IPS-20b (cell line): ENCODE data around the gene RANBP1.

Experiments
- H3K27ac ChIP-seq: one replicate; pipeline ENCODE4 v1.5.1; 2013; ENCODE audit warnings: low read length
- H3K27me3 ChIP-seq: 2 replicates; pipeline ENCODE4 v1.6.1; 2013; ENCODE audit warnings: mild to moderate bottlenecking, low read length, inconsistent platforms; ENCODE audit not compliant: insufficient read depth
- H3K36me3 ChIP-seq: 2 replicates; pipeline ENCODE4 v1.6.1; 2013; ENCODE audit warnings: low read depth, mild to moderate bottlenecking, inconsistent platforms, low read length, moderate library complexity; ENCODE audit not compliant: insufficient read depth
- H3K4me1 ChIP-seq: 2 replicates; pipeline ENCODE4 v1.6.1; 2013; ENCODE audit warnings: mild to moderate bottlenecking, control low read depth, inconsistent platforms, low read length, moderate library complexity; ENCODE audit not compliant: insufficient read depth
- H3K4me3 ChIP-seq: 2 replicates; pipeline ENCODE4 v1.5.1; 2013; ENCODE audit warnings: mild to moderate bottlenecking, low read length, inconsistent platforms
- H3K9ac ChIP-seq: 2 replicates; pipeline ENCODE4 v1.6.1; 2013; ENCODE audit warnings: low read depth, mild to moderate bottlenecking, inconsistent platforms, low read length, moderate library complexity
- H3K9me3 ChIP-seq: 2 replicates; pipeline ENCODE4 v1.6.1; 2013; ENCODE audit warnings: mild to moderate bottlenecking, low read depth, low read length, inconsistent platforms; ENCODE audit not compliant: insufficient read depth

RANBP1 gene

DNA sequence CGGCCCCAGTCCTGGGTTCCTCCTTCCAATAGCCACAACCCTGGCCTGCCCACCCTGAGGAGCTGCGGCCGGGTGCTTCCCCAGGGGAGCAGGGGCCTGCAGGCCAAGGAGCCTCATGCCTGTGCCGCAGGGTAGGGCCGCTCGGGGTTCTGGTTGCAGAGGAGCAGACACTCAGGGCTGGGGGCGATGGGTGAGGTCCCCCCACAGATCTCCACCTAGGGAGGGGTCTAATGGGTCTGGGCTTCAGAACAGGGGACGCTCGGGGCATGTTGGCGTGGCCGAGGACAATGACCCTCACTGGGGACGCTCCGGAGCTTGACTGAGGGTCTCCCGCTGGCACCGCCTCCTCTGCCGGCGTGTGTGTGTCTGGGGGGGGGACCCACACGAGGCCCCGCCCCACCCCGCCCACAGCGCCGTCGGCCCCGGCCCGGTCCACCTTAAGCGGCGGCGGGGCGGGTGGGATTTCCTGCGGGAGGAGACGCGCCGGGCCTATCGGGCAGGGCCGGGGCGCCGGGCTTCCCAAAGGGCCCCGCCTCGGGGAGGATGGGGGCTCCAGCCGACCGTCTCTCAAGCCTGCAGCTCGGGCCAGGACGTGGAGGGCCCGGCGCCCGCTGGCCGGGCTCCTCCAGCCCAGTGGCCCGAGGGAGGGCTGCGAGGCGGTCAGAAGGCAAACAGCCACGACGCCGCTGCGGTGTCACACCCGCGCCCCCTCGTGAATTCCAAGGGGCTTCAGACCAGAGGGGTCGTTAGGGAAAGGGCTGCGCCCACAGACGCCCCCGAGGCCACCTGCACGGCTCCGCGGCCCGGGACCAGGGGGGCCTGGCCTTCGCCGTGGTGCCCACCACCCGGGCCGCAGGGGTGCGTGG, 15.1 kb downstream of the RANBP1 start:
- Histone ChIP-seq H3K9ac (peak overlapping the region; percentile 58; the same call in 1 of the 2 replicates), H3K9me3 (no peaks in the 10 kb centered on the region), H3K27me3 (no peaks in the 10 kb centered on the region; the same call in 1 of the 2 replicates), H3K4me3 (peak overlapping the region; percentile 66; the same call in 1 of the 2 replicates), H3K4me1 (no peaks in the 10 kb centered on the region), H3K36me3 (peaks cover 25% of the 10 kb centered on the region), H3K27ac (no peak overlapping the region)

DNA sequence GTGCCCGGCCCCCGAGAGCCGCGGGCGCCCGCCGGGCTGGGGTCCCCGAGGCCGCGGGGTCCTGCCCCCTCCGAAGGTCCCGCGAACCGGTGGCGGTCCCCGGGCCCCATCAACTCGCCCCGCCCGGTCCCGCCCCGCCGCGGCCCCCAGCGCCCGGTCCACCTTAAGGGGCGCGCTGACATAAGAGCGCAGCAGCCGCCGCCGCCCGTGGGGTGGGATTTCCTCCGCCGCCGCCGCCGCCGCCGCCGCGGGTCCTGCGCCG, 15.6 kb downstream of the RANBP1 start, which contains the start of gene ZDHHC8:
TSS of gene ZDHHC8 (plus strand) at position 208 of the 262 bp plus-strand sequence. CDS start 144 bp downstream, outside the sequence.
- Histone ChIP-seq H3K9me3 (no peaks in the 10 kb centered on the region), H3K36me3 (peaks cover 20% of the 10 kb centered on the region), H3K27me3 (no peaks in the 10 kb centered on the region; the same call in 1 of the 2 replicates), H3K27ac (no peak within 1 kb of the TSS), H3K4me1 (no peaks in the 10 kb centered on the region), H3K9ac (peak within 1 kb of the TSS; percentile 58; the same call in 1 of the 2 replicates), H3K4me3 (peak within 1 kb of the TSS; percentile 67)

DNA sequence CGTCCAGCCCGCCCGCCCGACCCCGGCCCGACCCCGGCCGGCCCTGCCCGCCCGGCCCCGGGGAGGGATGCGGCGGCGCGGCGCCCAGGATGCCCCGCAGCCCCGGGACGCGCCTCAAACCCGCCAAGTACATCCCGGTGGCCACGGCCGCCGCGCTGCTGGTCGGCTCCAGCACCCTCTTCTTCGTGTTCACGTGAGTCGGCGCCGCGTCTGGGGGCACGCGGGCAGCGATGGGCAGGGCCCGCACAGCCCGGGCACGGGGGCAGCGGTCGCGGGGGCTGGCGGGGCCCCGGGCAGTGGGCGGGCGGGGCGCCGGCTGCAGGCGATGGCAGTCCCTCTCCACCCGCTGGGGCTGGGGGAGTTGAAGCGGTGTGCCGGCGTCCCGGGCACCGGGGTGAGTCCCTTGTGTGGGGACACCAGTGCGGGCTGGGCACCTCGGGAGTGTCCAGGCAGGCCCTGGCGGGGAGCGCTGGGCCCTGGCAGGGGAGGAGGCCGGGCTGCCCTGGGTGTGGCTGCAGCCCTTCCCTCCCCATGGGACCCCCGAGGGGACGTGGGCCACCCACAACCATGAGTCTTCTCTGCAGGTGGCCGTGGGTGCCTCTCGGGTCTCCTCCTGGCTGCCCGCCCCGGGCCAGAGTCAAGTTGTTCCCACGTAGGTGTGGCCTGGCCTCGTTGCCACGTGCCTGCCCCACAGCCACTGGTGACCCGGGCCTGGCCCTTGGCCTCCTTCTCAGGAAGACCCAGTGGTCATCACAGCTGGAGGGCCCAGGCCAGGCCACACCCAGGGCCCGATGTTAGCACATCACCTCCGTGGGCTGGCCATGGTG, 16.2 kb downstream of the RANBP1 start:
- H3K9ac ChIP-seq = peak overlapping the region; percentile 41; the same call in 1 of the 2 replicates

GRCh38 chr22:20132686-20133246, 16.9 kb downstream of the RANBP1 start:
- Histone ChIP-seq H3K9ac (peak overlapping the region; percentile 41; the same call in 1 of the 2 replicates), H3K4me3 (peak overlapping the region; percentile 67), H3K9me3 (no peaks in the 10 kb centered on the region), H3K4me1 (no peaks in the 10 kb centered on the region), H3K27me3 (no peaks in the 10 kb centered on the region; the same call in 1 of the 2 replicates), H3K27ac (no peak overlapping the region), H3K36me3 (peaks cover 7% of the 10 kb centered on the region; the same call in 1 of the 2 replicates)

More for the DNA sequence above, 16.2 kb downstream of the RANBP1 start:
- Histone ChIP-seq H3K27me3 (no peaks in the 10 kb centered on the region; the same call in 1 of the 2 replicates), H3K9me3 (no peaks in the 10 kb centered on the region), H3K36me3 (peaks cover 14% of the 10 kb centered on the region), H3K4me1 (no peaks in the 10 kb centered on the region), H3K27ac (no peak overlapping the region), H3K4me3 (peak overlapping the region; percentile 67)

DNA sequence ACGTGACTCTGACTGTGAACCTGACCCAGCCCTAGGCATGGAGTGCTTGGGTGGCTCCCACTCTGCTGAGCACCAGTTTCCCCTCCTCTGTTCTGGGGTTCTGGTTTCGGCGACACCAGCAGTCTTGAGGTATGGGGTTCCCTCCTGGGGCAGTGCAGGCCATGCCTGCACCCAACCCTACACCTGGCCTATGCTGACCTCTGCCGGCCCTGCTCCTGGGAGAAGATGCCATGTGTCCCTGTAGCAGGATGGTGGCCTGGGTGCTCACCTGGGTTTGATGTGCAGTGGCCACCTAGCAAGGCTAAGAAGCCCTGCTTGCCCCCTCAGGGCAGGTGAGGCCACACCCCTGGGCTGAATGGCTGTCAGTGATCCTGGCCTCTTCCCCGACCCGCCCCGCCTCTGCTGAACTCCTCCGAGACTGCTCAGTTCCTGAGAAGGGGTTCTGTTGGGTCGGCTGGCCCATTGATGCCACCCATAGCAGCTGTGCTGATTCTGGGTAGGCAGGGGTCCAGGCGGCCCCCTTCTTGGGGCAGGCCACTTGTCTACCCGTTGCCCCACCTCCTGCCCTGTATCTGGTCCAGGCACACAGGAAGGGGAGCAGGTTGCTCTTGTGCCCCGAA, 18.1 kb downstream of the RANBP1 start:
- no peaks in the 10 kb centered on the region; the same call in 1 of the 2 replicates for H3K27me3 ChIP-seq
- no peaks in the 10 kb centered on the region for H3K9me3 ChIP-seq
- H3K27ac ChIP-seq = no peak overlapping the region
- no peaks in the 10 kb centered on the region for H3K4me1 ChIP-seq
- no peak overlapping the region for H3K9ac ChIP-seq
- no peak overlapping the region for H3K4me3 ChIP-seq
- no peaks in the 10 kb centered on the region for H3K36me3 ChIP-seq

DNA sequence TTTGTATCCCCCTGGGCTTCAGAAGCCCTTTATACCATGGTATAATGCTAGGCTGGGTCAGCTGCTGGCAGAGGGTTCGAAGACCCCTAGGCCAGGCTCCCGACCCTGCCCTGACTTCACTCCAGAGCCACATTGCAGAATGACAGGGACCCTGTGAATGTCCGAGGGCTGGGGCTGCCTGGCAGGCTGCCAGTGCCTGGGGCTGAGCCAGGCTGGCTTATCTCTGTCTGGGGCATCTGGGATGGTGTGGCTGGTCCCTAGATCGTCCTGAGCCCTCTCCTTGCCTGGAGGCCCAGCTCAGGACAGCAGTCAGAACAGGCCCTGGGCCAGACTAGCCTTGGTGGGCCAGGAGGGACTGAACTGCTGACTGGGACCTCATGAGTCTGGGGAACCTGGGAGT, 19.4 kb downstream of the RANBP1 start:
- Histone ChIP-seq H3K9ac (no peak overlapping the region), H3K4me3 (no peak overlapping the region), H3K4me1 (no peaks in the 10 kb centered on the region), H3K36me3 (no peaks in the 10 kb centered on the region), H3K27me3 (no peaks in the 10 kb centered on the region; the same call in 1 of the 2 replicates), H3K27ac (no peak overlapping the region), H3K9me3 (no peaks in the 10 kb centered on the region)

DNA sequence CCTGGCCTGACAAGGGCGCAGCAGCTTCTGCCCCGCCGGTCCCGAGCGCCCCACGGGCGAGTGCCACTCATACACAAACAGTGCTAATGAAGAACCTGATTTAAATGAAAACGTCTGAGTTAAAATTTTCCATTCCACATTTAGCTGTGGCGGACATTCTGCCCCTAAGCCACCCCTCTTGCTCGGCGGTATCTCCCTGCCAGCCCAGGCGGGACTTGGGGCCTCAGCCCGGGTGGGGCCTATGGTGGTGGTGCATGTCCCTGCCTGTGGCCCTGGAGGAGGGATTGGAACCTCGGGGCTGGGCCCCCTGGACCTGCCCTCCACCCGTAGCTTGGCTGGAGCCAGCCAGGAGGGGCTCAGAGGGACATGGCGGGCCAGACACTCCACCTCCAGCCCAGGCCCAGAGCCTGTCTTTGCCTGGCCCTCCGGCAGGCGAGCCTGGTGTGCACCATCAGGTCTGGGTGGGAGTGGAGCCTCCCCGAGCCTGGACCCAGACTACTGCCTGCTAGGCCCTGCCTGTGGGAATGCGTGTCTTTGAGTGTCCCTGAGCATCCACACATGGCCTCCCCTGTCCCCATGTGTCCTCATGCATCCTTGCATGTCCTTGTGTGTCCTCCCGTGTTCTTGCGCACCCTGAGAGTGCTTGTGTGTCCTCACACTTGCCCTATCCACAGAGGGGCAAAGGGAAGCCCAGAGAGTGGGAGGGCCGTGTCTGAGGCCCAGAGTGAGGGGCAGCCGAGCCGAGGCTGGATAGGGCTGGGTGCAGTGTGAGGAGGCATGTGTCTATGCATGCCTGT, 20.1 kb downstream of the RANBP1 start:
- Histone ChIP-seq H3K27me3 (no peaks in the 10 kb centered on the region; the same call in 1 of the 2 replicates), H3K9ac (no peak overlapping the region), H3K4me1 (no peaks in the 10 kb centered on the region), H3K9me3 (no peaks in the 10 kb centered on the region), H3K4me3 (no peak overlapping the region), H3K27ac (no peak overlapping the region), H3K36me3 (no peaks in the 10 kb centered on the region)

- no peaks in the 10 kb centered on the region for H3K4me1 ChIP-seq
- H3K27me3 ChIP-seq = no peaks in the 10 kb centered on the region; the same call in 1 of the 2 replicates
- H3K9me3 ChIP-seq = no peaks in the 10 kb centered on the region
- H3K27ac ChIP-seq = no peak overlapping the region
- H3K4me3 ChIP-seq = no peak overlapping the region
- H3K36me3 ChIP-seq = no peaks in the 10 kb centered on the region
- no peak overlapping the region for H3K9ac ChIP-seq
These were observed 20.6 kb downstream of the RANBP1 start for GRCh38 chr22:20136603-20136873.

DNA sequence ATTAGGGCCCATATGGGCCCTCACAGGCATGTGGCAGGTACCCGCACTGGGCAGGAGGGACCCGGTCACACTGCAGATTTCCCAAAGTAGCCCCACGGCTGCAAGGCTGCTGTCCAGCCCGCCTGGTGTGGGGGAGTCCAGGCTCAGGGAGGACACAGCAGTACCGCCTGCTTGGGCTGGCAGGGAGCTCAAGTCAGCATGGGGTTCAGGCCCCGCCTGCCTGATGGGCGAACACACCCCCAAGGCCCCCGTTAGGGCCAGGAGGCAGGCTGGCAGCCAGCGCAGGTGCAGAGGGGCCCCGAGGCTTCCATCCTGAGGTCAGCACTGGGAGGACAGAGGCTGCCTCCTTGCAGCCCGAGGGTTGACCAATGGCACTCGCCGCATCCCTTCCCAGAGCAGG, 21.2 kb downstream of the RANBP1 start:
- Histone ChIP-seq H3K4me1 (no peaks in the 10 kb centered on the region), H3K9ac (no peak overlapping the region), H3K27me3 (no peaks in the 10 kb centered on the region; the same call in 1 of the 2 replicates), H3K9me3 (no peaks in the 10 kb centered on the region), H3K4me3 (no peak overlapping the region), H3K36me3 (no peaks in the 10 kb centered on the region), H3K27ac (no peak overlapping the region)

DNA sequence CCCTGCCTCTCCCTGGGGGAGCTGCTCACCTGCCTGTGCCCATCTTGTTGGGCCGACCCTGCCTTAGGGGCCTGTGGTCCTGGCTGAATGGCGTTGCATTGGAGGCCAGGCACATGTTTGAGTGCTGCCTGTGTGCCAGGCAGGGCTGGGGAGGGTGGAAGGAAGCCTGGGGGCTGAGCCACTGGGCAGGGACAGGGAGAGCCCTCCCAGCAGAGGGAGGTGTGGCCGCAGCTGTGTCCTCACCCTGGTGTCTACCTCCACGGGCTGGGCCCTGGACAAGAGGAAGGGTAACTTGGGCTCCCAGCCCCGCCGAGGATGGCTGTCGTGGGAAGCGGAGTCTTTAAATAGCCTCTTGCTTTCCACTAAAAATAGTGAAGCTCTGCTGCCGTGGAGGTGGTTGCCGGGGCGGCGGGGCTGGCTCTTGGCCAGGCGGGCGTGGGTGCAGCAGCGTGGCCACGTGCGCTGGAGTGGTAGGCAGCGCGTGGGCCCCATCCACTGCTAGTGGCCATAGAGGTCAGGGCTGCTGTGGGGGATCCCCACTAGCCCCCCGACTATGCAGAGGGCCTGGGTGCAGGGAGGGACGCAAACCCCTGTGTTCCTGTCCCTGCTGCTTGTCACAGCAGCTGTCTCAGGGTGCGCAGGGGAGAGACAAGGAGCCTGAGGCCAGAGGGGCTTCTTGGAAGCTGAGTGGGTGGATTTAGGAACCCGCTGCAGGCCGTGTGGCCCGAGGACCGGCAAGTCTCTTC, 21.9 kb downstream of the RANBP1 start:
- H3K36me3 ChIP-seq = no peaks in the 10 kb centered on the region
- H3K4me3 ChIP-seq = no peak overlapping the region
- no peaks in the 10 kb centered on the region for H3K27me3 ChIP-seq
- H3K27ac ChIP-seq = no peak overlapping the region
- no peak overlapping the region; the same call in 1 of the 2 replicates for H3K9ac ChIP-seq
- no peaks in the 10 kb centered on the region for H3K4me1 ChIP-seq
- H3K9me3 ChIP-seq = no peaks in the 10 kb centered on the region
